Adrenal gland (tissue), 12 donors: ENCODE data around the gene SIX3. TPM values are rescaled to one million over a fixed set of nuclear protein-coding genes. Genes with fewer than 3 reads are reported as not detected.
A peak's percentile ranks its signal among the peaks of the same experiment; 100 is the strongest.

Source experiments
- DNase-seq, 7 donors: peaks; one replicate each; pipeline ENCODE4 v3.0.0-alpha.2; 2019 to 2020
- H3K27ac ChIP-seq, 5 donors: fragments of 200-600 bp; sonication (generic) in 4 of 5; 1 replicate in 3 of 5; 2 replicates in 2 of 5; pipeline versions ENCODE4 v1.5.1 to v1.8.0; 2016 to 2020; ENCODE audit warnings: mild to moderate bottlenecking in 1 of 5
- H3K27me3 ChIP-seq: fragments of 200-600 bp; 2 replicates; pipeline ENCODE4 v1.8.0; 2021
- H3K36me3 ChIP-seq, 2 donors: fragments of 200-600 bp; replicated peaks in 1 of 2; 1 replicate in 1 of 2; 2 replicates in 1 of 2; pipeline versions ENCODE4 v1.5.1 to v1.8.0; 2018 to 2022
- H3K4me1 ChIP-seq, 2 donors: fragments of 200-600 bp; replicated peaks in 1 of 2; 1 replicate in 1 of 2; 2 replicates in 1 of 2; pipeline versions ENCODE4 v1.5.1 to v1.8.0; 2018 to 2021
- H3K4me3 ChIP-seq, 4 donors: fragments of 200-600 bp; sonication (generic) in 3 of 4; one replicate each; pipeline ENCODE4 v1.5.1; 2016 to 2018
- H3K9me3 ChIP-seq, 3 donors: fragments of 200-600 bp; sonication (generic) in 1 of 3; replicated peaks in 1 of 3; 1 replicate in 2 of 3; 2 replicates in 1 of 3; pipeline versions ENCODE4 v1.5.1 to v1.8.0; 2016 to 2021
- POLR2A ChIP-seq, 2 donors: fragments of 450-650 bp; IDR thresholded peaks; one replicate each; pipeline ENCODE4 v1.6.1; 2017; ENCODE audit warnings: antibody characterized with exemption in 2 of 2, mild to moderate bottlenecking in 2 of 2, moderate library complexity in 1 of 2
- WGBS, 4 donors: extraction: QIAGEN DNeasy Blood & Tissue Kit in 2 of 4; methylation state at CpG; one replicate each; pipeline versions ENCODE4 v1.1.5 to v1.1.7; 2013 to 2017; 5-methylcytosine and 5-hydroxymethylcytosine counted together
- intact Hi-C, 2 donors: fragments of 100-400 bp; cut with DNase I; formaldehyde crosslinking; loops; one replicate each; pipeline versions ENCODE4 v1.14.1 to v1.15.0; 2022 to 2023
- polyA plus RNA-seq, 3 donors: library from polyadenylated mRNA; stranded (reverse); fragments of 200-250 nt in 2 of 3; fragments of 350-450 nt in 1 of 3; fragmentation: Illumina TruSeq in 1 of 3; extraction: RNeasy Lipid Tissue Mini Kit (QIAGEN cat#74804) in 1 of 3; gene quantifications; one replicate each; pipeline ENCODE4 v1.2.3, GENCODE V29; 2013 to 2014
- total RNA-seq, 9 donors: library from RNA; depleted of rRNA in 4 of 9; stranded (reverse); fragments of >200 nt in 4 of 9; fragments of 120-200 nt in 1 of 9; fragmentation: NEBNext Ultra II Directional in 1 of 9; extraction: Animal tissue kit (Norgen Biotek cat#: 25700) in 1 of 9; gene quantifications; one replicate each; pipeline versions ENCODE4 v1.1.0 to v1.2.4, GENCODE V29; 2013 to 2023
- TF ChIP-seq, protein P1 (sequence below), 6 experiments: fragments of 450-650 bp in 4 of 6; fragments of 200-600 bp in 2 of 6; sonication (generic) in 1 of 6; IDR thresholded peaks; 1 replicate in 5 of 6; 2 replicates in 1 of 6; pipeline versions ENCODE4 v1.5.1 to v1.8.0; 2016 to 2021; ENCODE audit warnings: antibody characterized with exemption in 6 of 6, mild to moderate bottlenecking in 2 of 6, moderate library complexity in 1 of 6
- donor health status: healthy with polysubstance abuse.
- donor health status: Bipolar disorder and iron deficiency.
- donor health status: DM: yes; HTN: yes; CAD: no.
- donor health status: DM: no; HTN: no; CAD: no.
- donor health status: DM: no; HTN: no; CAD: no.
- donor health status: DM: yes; HTN: yes; CAD: no.

SIX3 gene
- total and polyA plus RNA-seq, 12 donors, result not detected

DNA sequence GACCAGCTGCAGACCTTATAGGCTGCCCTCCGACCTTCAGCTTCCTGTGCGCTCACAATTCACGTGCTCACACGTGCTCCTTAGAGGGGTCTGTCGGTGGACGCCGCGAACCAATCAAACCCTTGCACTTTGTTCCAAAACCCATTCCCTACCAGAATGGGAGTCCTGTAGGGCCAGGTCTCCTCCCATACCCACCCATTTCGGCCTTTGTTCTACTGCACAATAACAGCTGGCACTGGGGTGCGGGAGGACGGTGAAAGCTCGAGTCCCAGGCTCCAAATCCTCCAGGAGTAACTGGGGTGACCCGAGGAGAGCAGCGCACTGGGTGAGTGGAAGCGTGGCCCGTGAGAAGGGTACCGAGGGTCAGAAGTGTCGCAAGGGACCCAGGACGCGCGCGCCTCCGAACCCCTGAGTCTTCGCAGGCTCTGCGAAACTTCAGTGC is 13.0 kb downstream of the SIX3 start:
- no peak for DNase-seq
- H3K27ac ChIP-seq, result no peak overlapping the region
- H3K27me3 ChIP-seq, result peaks cover 54% of the 10 kb centered on the region
- no peaks in the 10 kb centered on the region for H3K9me3 ChIP-seq
- intact Hi-C loops, result loop anchor here (2.0 to 10.0 kb wide), 3 partner anchors 478 to 910 kb away; no protein-coding TSS in a partner anchor
- peaks cover 12 to 25% of the 10 kb centered on the region in 2 donors for H3K4me1 ChIP-seq
- 5 to 9% (median 7%) methylated on average over 8 to 25 of the region's 25 CpGs for WGBS, 4 donors
- no peak overlapping the region for H3K4me3 ChIP-seq
- TF ChIP-seq, protein P1, sequence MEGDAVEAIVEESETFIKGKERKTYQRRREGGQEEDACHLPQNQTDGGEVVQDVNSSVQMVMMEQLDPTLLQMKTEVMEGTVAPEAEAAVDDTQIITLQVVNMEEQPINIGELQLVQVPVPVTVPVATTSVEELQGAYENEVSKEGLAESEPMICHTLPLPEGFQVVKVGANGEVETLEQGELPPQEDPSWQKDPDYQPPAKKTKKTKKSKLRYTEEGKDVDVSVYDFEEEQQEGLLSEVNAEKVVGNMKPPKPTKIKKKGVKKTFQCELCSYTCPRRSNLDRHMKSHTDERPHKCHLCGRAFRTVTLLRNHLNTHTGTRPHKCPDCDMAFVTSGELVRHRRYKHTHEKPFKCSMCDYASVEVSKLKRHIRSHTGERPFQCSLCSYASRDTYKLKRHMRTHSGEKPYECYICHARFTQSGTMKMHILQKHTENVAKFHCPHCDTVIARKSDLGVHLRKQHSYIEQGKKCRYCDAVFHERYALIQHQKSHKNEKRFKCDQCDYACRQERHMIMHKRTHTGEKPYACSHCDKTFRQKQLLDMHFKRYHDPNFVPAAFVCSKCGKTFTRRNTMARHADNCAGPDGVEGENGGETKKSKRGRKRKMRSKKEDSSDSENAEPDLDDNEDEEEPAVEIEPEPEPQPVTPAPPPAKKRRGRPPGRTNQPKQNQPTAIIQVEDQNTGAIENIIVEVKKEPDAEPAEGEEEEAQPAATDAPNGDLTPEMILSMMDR (IDR thresholded peaks at IDR 0.05), result no peak
- TF ChIP-seq POLR2A (IDR thresholded peaks at IDR 0.05), result no peak
- no peaks in the 10 kb centered on the region for H3K36me3 ChIP-seq

DNA sequence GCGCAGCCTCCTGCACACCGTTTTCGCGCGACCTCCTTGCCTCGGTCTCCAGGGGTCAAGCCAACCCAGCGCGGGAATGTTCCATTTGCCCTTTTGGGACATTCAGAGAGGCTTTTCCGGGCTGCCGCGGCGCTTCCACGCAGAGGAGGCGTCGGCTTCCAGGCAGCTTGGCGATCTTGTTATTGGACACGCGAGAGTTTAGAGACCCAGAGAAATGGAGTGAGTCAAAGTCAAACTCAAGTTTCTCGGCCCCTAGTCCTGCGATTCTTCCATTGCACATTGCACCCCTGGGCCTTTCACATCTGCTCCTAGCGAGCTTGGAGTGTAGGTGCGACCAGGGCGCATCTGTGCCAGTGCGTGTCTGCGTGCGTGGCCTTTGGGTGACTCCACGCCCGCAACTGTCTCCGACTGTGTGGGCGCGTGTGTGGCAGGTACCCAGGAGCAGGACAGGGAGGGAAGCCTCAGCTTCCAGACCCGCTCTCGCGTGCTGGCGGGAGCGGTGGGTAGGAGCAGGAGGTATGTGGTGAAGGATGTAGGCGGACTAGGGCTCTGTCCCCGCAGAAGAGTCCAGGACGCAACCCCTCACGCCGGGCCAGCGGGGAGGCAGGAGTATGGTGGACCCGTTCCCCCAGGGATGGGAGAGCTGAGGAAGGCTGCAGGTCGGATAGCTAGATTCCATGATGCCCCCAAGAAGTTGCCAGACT is 13.5 kb downstream of the SIX3 start:
- TF ChIP-seq POLR2A (IDR thresholded peaks at IDR 0.05), result no peak
- TF ChIP-seq, protein P1 (IDR thresholded peaks at IDR 0.05), result no peak
- 3 to 9% (median 5%) methylated on average over 14 to 44 of the region's 44 CpGs for WGBS, 4 donors
- H3K9me3 ChIP-seq, result no peaks in the 10 kb centered on the region
- H3K27me3 ChIP-seq, result peaks cover 51% of the 10 kb centered on the region
- no peak overlapping the region for H3K27ac ChIP-seq
- DNase-seq, result no peak
- intact Hi-C loops, result loop anchor here (2.0 to 10.0 kb wide), 4 partner anchors 478 to 910 kb away; no protein-coding TSS in a partner anchor
- peaks cover 12 to 25% of the 10 kb centered on the region in 2 donors for H3K4me1 ChIP-seq
- peak overlapping the region in 1 of 4 donors; percentile 9 for H3K4me3 ChIP-seq
- no peaks in the 10 kb centered on the region for H3K36me3 ChIP-seq

DNA sequence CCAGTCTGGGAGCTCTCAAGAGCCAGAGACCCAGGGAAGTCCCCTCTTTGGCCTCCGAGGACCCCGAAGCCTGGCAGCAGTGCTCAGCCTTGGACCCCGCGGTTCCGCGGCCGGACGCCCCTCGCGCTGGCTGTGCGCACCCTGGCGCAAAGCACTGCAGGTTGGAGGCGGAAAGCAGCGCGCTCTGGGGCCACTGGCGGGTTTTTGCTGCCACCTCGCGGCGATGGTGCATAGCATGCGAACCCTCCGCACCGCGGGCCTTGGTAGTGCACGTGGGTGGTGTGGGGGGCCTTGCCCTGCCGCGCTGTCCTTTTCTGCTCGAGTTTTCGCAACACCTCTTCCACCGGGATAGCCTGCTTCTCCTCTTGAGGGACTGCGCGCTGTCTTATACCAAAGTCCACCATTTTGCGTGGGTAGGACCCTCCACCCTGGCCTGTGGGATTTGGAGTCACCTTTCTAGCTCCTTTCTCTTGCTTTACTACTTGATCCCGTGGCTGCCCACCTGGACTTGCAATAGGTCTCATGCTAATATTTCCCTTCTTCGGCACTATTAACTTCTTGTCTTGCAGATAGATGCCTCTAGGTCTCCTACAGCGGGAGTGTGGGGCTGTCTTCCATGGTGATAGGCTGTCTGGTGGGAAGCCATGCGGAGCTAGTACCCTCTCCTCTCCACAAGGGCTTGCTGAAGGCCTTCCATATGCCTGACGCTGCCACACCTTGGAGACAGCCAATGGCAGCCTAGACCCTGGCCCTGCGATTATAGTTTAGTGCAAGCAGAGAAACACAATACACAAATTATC is 14.3 kb downstream of the SIX3 start:
- Histone ChIP-seq H3K27me3 (peaks cover 47% of the 10 kb centered on the region), H3K27ac (no peak overlapping the region), H3K9me3 (no peaks in the 10 kb centered on the region), H3K36me3 (no peaks in the 10 kb centered on the region), H3K4me1 (peaks cover 12 to 25% of the 10 kb centered on the region in 2 donors), H3K4me3 (peak overlapping the region in 1 of 4 donors; percentile 9)
- intact Hi-C loops, result loop anchor here (2.0 to 10.0 kb wide), 4 partner anchors 479 to 911 kb away; no protein-coding TSS in a partner anchor
- TF ChIP-seq, protein P1 (IDR thresholded peaks at IDR 0.05), result peak; percentile 64 to 92 (median 78)
- no peak for TF ChIP-seq POLR2A (IDR thresholded peaks at IDR 0.05)
- peak; percentile 59 to 78 (median 70) for DNase-seq
- 8 to 20% (median 8%) methylated on average over 14 to 38 of the region's 38 CpGs for WGBS, 4 donors

DNA sequence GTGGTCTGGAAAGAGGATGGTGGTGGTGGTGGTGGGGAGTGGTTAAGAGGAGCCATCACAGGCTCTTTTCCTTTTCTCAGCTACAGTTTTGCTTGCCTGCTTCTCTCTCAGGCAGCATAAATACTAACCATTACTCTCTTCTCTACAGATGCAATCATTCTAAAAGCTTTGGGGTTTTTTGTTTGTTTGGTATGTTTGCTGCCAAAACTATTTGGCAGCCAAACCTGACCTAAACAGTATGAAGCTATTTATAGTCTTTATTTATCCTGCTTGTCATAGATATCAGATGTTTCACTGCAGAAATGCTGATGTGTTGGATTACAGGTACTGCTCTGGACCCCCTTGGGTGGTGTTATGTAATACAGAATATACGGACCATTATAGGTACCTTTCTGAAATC is 15.3 kb downstream of the SIX3 start:
- no peak for DNase-seq
- intact Hi-C loops, result loop anchor here (5.0 to 10.0 kb wide), 3 partner anchors 482 to 912 kb away; no protein-coding TSS in a partner anchor
- Histone ChIP-seq H3K4me1 (peaks cover 10 to 23% of the 10 kb centered on the region in 2 donors), H3K4me3 (no peak overlapping the region), H3K9me3 (no peaks in the 10 kb centered on the region), H3K27ac (no peak overlapping the region), H3K27me3 (peaks cover 44% of the 10 kb centered on the region), H3K36me3 (no peaks in the 10 kb centered on the region)
- TF ChIP-seq, protein P1 (IDR thresholded peaks at IDR 0.05), result no peak
- TF ChIP-seq POLR2A (IDR thresholded peaks at IDR 0.05), result no peak
- WGBS, 4 donors, result 43 to 59% (median 54%) methylated on average over 1 of the region's 1 CpG
